G401 (cell line): ENCODE results near the gene IFT74. TPM values are rescaled to one million over a fixed set of nuclear protein-coding genes. Genes with fewer than 3 reads are reported as not detected.
"Not testable (repeated sequence)": the region's sequence is repeated elsewhere in the genome, so short reads cannot be mapped to it uniquely, and the experiment has no call there.

Source experiments
- DNase-seq: peaks from one replicate; pipeline ENCODE4 v3.0.0-alpha.2; 2015; ENCODE audit warnings: low spot score
- in situ Hi-C: cut with HindIII; loops from 2 replicates; pipeline ENCODE4 v1.10.0; 2016; ENCODE audit warnings: low sequenced_read_pairs, mixed read lengths
- total RNA-seq: library from RNA; depleted of rRNA; stranded (reverse); fragments of >200 nt; shearing (Covaris generic); gene quantifications from 2 replicates; pipeline ENCODE4 v1.2.3, GENCODE V29; 2014

The IFT74 gene
- total RNA-seq, 1 experiment from 2014 or later: 31.8 TPM

- in situ Hi-C loops: no loop called here
- no peak for DNase-seq
These were observed 98.6 kb downstream of the IFT74 start for GRCh38 chr9:27054841-27055240.

- in situ Hi-C loops: no loop called here
- DNase-seq: no peak
These were observed 103.2 kb downstream of the IFT74 start for GRCh38 chr9:27059412-27059811.

GRCh38 chr9:27059907-27060306 lies 103.7 kb downstream of the IFT74 start:
- in situ Hi-C loops: no loop called here

GRCh38 chr9:27065288-27065687 lies 109.1 kb downstream of the IFT74 start:
- no peak for DNase-seq
- in situ Hi-C loops: no loop called here

More at GRCh38 chr9:27059907-27060306, 103.7 kb downstream of the IFT74 start:
- DNase-seq: no peak

GRCh38 chr9:27073841-27074728 lies 117.9 kb downstream of the IFT74 start:
- in situ Hi-C loops: no loop called here
- DNase-seq: no peak

- in situ Hi-C loops: no loop called here
- DNase-seq: no peak
These were observed 122.5 kb downstream of the IFT74 start for GRCh38 chr9:27078685-27079084.

- no peak for DNase-seq
- in situ Hi-C loops: no loop called here
These were observed 129.2 kb downstream of the IFT74 start for GRCh38 chr9:27085456-27085855.

GRCh38 chr9:27086818-27087680 lies 130.8 kb downstream of the IFT74 start:
- DNase-seq: no peak
- in situ Hi-C loops: no loop called here

- in situ Hi-C loops: no loop called here
- no peak for DNase-seq
These were observed 132.8 kb downstream of the IFT74 start for GRCh38 chr9:27088981-27089380.

- DNase-seq: no peak
- in situ Hi-C loops: no loop called here
These were observed 133.5 kb downstream of the IFT74 start for GRCh38 chr9:27089706-27090105.

- DNase-seq: no peak
- in situ Hi-C loops: no loop called here
These were observed 134.0 kb downstream of the IFT74 start for GRCh38 chr9:27090231-27090630.

- DNase-seq: no peak
- in situ Hi-C loops: no loop called here
These were observed 134.5 kb downstream of the IFT74 start for GRCh38 chr9:27090711-27091110.

- DNase-seq, in situ Hi-C loops: not testable (repeated sequence)
These were observed 136.3 kb downstream of the IFT74 start for GRCh38 chr9:27092496-27092895.

- in situ Hi-C loops, DNase-seq: not testable (repeated sequence)
These were observed 137.3 kb downstream of the IFT74 start for GRCh38 chr9:27093384-27094067.

- no peak for DNase-seq
- in situ Hi-C loops: no loop called here
These were observed 138.6 kb downstream of the IFT74 start for GRCh38 chr9:27094640-27095298.

- DNase-seq: no peak
- in situ Hi-C loops: no loop called here
These were observed 151.0 kb downstream of the IFT74 start for GRCh38 chr9:27107241-27107640.

GRCh38 chr9:27108981-27109541 lies 152.8 kb downstream of the IFT74 start, which contains the start of gene TEK:
TEK (plus strand) TSS chr9:27109225; CDS start chr9:27109591, 366 bp downstream.
- peak; percentile 33 for DNase-seq
- in situ Hi-C loops: no loop called here

- peak; percentile 11 for DNase-seq
- in situ Hi-C loops: no loop called here
These were observed 153.4 kb downstream of the IFT74 start for GRCh38 chr9:27109621-27110020.

GRCh38 chr9:27110181-27110580 lies 154.0 kb downstream of the IFT74 start:
- in situ Hi-C loops: no loop called here
- DNase-seq: peak; percentile 17
